NB4 (cell line): ENCODE data around the gene SOX21.
"Not testable (repeated sequence)": the region's sequence is repeated elsewhere in the genome, so short reads cannot be mapped to it uniquely, and the experiment has no call there.

Experiments used
- DNase-seq: peaks from one replicate; pipeline ENCODE4 v3.0.0; 2010; ENCODE audit warnings: low read depth
- H3K4me3 ChIP-seq: one replicate; pipeline ENCODE4 v1.5.1; 2011; ENCODE audit warnings: mild to moderate bottlenecking, low read depth, low read length, moderate library complexity
- MYC ChIP-seq: IDR thresholded peaks from 2 replicates; pipeline ENCODE4 v1.6.1; 2011; ENCODE audit warnings: low read depth, low read length
- POLR2A ChIP-seq: IDR thresholded peaks from 2 replicates; pipeline ENCODE4 v1.6.1; 2011; ENCODE audit warnings: mild to moderate bottlenecking; ENCODE audit not compliant: insufficient read length; ENCODE audit errors: extremely low read depth
- TF ChIP-seq, protein P1 (sequence below): IDR thresholded peaks from 2 replicates; pipeline ENCODE4 v1.6.1; 2011; ENCODE audit warnings: low read depth, low read length
- TF ChIP-seq, protein P2 (sequence below): IDR thresholded peaks from one replicate; pipeline ENCODE4 v1.5.1; 2012; ENCODE audit warnings: low read depth, low read length

SOX21 gene

GRCh38 chr13:94731028-94731427 lies 18.7 kb upstream of the SOX21 start:
- no peak for DNase-seq
- no peak overlapping the region for H3K4me3 ChIP-seq
- TF ChIP-seq, protein P1, sequence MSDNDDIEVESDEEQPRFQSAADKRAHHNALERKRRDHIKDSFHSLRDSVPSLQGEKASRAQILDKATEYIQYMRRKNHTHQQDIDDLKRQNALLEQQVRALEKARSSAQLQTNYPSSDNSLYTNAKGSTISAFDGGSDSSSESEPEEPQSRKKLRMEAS, result no peak
- no peak for TF ChIP-seq POLR2A
- TF ChIP-seq, protein P2, sequence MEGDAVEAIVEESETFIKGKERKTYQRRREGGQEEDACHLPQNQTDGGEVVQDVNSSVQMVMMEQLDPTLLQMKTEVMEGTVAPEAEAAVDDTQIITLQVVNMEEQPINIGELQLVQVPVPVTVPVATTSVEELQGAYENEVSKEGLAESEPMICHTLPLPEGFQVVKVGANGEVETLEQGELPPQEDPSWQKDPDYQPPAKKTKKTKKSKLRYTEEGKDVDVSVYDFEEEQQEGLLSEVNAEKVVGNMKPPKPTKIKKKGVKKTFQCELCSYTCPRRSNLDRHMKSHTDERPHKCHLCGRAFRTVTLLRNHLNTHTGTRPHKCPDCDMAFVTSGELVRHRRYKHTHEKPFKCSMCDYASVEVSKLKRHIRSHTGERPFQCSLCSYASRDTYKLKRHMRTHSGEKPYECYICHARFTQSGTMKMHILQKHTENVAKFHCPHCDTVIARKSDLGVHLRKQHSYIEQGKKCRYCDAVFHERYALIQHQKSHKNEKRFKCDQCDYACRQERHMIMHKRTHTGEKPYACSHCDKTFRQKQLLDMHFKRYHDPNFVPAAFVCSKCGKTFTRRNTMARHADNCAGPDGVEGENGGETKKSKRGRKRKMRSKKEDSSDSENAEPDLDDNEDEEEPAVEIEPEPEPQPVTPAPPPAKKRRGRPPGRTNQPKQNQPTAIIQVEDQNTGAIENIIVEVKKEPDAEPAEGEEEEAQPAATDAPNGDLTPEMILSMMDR, result no peak
- no peak for TF ChIP-seq MYC

GRCh38 chr13:94729941-94730340 lies 17.6 kb upstream of the SOX21 start:
- not testable (repeated sequence) for DNase-seq, H3K4me3 ChIP-seq

GRCh38 chr13:94726425-94726824 lies 14.1 kb upstream of the SOX21 start:
- no peak for DNase-seq
- TF ChIP-seq, protein P1, result no peak
- no peak for TF ChIP-seq MYC
- TF ChIP-seq, protein P2, result no peak
- no peak for TF ChIP-seq POLR2A

DNA sequence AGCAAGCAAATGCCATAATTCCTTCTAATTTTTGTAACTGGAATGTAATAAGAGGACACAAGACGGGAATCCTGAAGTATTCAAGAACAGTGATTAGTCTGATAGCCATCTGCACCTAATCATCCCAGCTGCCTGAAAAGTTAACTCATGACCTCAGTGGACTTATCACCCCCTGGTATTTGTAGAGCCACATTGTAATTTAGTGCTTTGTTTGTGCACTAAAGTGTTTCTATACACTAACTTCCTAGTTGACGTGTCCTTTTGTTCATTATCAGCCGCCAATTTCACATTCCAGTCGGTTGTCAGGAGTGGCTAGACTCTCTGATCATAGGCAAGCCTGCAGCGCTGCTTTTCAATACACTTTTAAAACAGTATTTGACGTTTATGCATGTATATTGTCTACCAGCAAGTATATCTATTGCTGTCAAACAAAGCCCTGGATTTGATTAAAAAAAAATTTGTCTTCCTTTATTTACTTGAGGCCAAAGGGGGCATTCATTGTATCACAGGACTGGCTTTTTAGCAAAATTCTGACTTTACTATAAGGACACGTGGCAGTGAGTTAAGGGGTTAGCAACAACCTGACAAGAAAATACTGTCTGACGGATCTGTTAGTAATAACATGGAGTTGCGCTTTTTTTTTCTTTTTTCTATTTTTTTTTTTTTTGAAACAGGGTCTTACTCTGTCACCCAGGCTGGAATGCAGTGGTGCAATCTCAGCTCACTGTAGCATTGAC lies 10.4 kb upstream of the SOX21 start:
- TF ChIP-seq, protein P1, result no peak
- TF ChIP-seq, protein P2, result no peak
- TF ChIP-seq MYC (no peak), POLR2A (no peak)
- DNase-seq, result no peak
- no peak overlapping the region for H3K4me3 ChIP-seq

More at GRCh38 chr13:94726425-94726824, 14.1 kb upstream of the SOX21 start:
- no peak overlapping the region for H3K4me3 ChIP-seq

- DNase-seq, H3K4me3 ChIP-seq: not testable (repeated sequence)
Observed at GRCh38 chr13:94718697-94719096, 6.4 kb upstream of the SOX21 start.

DNA sequence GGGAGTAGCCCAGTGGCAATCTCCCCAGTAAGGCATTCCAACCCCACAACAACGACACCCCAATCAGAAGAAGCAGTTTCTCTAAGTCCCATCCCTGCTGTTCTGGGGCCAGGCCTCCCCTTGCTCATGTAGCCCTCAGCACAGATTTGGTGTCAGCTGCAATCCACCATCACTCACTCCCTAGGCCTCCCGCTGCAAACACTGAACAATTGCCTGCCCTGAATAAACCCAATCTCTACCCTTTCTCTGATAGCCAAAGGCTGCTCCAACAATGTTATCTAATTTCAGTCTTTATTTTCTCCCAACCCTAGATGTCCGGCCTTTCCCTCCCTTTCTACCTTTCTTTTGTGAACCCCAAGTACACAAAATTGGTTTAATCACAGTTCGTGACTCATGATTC lies 5.6 kb upstream of the SOX21 start:
- DNase-seq, result no peak
- TF ChIP-seq MYC (no peak), POLR2A (no peak)
- TF ChIP-seq, protein P2, result no peak
- TF ChIP-seq, protein P1, result no peak
- no peak overlapping the region for H3K4me3 ChIP-seq

GRCh38 chr13:94716016-94716415 lies 3.7 kb upstream of the SOX21 start:
- TF ChIP-seq, protein P1, result no peak
- TF ChIP-seq POLR2A (no peak), MYC (no peak)
- TF ChIP-seq, protein P2, result no peak
- DNase-seq, result peak; percentile 12
- H3K4me3 ChIP-seq, result no peak overlapping the region
